Measurements from ENCODE around the gene CORO2B. TPM values are rescaled to one million over a fixed set of nuclear protein-coding genes. Genes with fewer than 3 reads are reported as not detected.

CORO2B gene
- total and polyA plus RNA-seq, 10 donors: 0.93 to 8.8 (median 3.6) TPM

GRCh38 chr15:68565234-68565633 is 13.6 kb upstream of the CORO2B start:
- TF ChIP-seq POLR2AphosphoS5 (IDR thresholded peaks at IDR 0.05): no peak
- TF ChIP-seq POLR2A (IDR thresholded peaks at IDR 0.05): no peak
- no peak for TF ChIP-seq CTCF (IDR thresholded peaks at IDR 0.05 in 8 of 11, conservative IDR thresholded peaks at IDR 0.05 in 3 of 11)
- DNase-seq: no peak
- Histone ChIP-seq H3K27me3 (replicated peaks in 1 of 7) (peaks cover 0 to 32% (median 0%) of the 10 kb centered on the region in 7 donors), H3K27ac (no peak overlapping the region), H3K4me1 (peaks cover 0 to 2% (median 1%) of the 10 kb centered on the region in 6 donors), H3K36me3 (no peaks in the 10 kb centered on the region), H3K4me3 (no peak overlapping the region), H3K9me3 (no peaks in the 10 kb centered on the region)
- intact Hi-C loops (cut with DNase I; ENCODE audit: low total_unique reads): loop anchor here (10.0 kb wide), 1 partner anchor 90 kb away; no protein-coding TSS in a partner anchor

GRCh38 chr15:68565726-68566125 is 13.1 kb upstream of the CORO2B start:
- H3K4me1 ChIP-seq: no peaks in the 10 kb centered on the region
- WGBS, 5 donors: 83 to 93% (median 86%) methylated on average over 4 of the region's 4 CpGs
- TF ChIP-seq CTCF (IDR thresholded peaks at IDR 0.05 in 8 of 11, conservative IDR thresholded peaks at IDR 0.05 in 3 of 11) (no peak), POLR2AphosphoS5 (IDR thresholded peaks at IDR 0.05) (no peak), POLR2A (IDR thresholded peaks at IDR 0.05) (no peak)
- no peaks in the 10 kb centered on the region for H3K36me3 ChIP-seq
- intact Hi-C loops (cut with DNase I; ENCODE audit: low total_unique reads): loop anchor here (10.0 kb wide), 1 partner anchor 89 kb away; no protein-coding TSS in a partner anchor
- H3K4me3 ChIP-seq: no peak overlapping the region
- H3K27ac ChIP-seq: no peak overlapping the region
- DNase-seq: peak; percentile 40
- no peaks in the 10 kb centered on the region for H3K9me3 ChIP-seq
- H3K27me3 ChIP-seq (replicated peaks in 1 of 7): peaks cover 0 to 31% (median 0%) of the 10 kb centered on the region in 7 donors

GRCh38 chr15:68566377-68566954 is 12.3 kb upstream of the CORO2B start:
- Histone ChIP-seq H3K36me3 (no peaks in the 10 kb centered on the region), H3K4me1 (no peaks in the 10 kb centered on the region), H3K27me3 (replicated peaks in 1 of 7) (peaks cover 0 to 31% (median 0%) of the 10 kb centered on the region in 7 donors), H3K9me3 (no peaks in the 10 kb centered on the region), H3K4me3 (no peak overlapping the region), H3K27ac (no peak overlapping the region)
- peak; percentile 51 for DNase-seq
- intact Hi-C loops (cut with DNase I; ENCODE audit: low total_unique reads): loop anchor here (10.0 kb wide), 1 partner anchor 88 kb away; no protein-coding TSS in a partner anchor
- 67 to 80% (median 71%) methylated on average over 9 of the region's 9 CpGs for WGBS, 5 donors
- TF ChIP-seq POLR2A (IDR thresholded peaks at IDR 0.05): no peak
- TF ChIP-seq CTCF (IDR thresholded peaks at IDR 0.05 in 8 of 11, conservative IDR thresholded peaks at IDR 0.05 in 3 of 11): no peak
- TF ChIP-seq POLR2AphosphoS5 (IDR thresholded peaks at IDR 0.05): no peak

- Histone ChIP-seq H3K4me3 (no peak overlapping the region), H3K27ac (no peak overlapping the region), H3K9me3 (no peaks in the 10 kb centered on the region), H3K4me1 (no peaks in the 10 kb centered on the region), H3K36me3 (no peaks in the 10 kb centered on the region), H3K27me3 (replicated peaks in 1 of 7) (peaks cover 0 to 38% (median 0%) of the 10 kb centered on the region in 7 donors)
- TF ChIP-seq POLR2A (IDR thresholded peaks at IDR 0.05) (no peak), CTCF (IDR thresholded peaks at IDR 0.05 in 8 of 11, conservative IDR thresholded peaks at IDR 0.05 in 3 of 11) (no peak), POLR2AphosphoS5 (IDR thresholded peaks at IDR 0.05) (no peak)
- WGBS, 5 donors: 90 to 99% (median 94%) methylated on average over 3 of the region's 3 CpGs
- intact Hi-C loops (cut with DNase I; ENCODE audit: low total_unique reads): loop anchor here (10.0 kb wide), 1 partner anchor 87 kb away; no protein-coding TSS in a partner anchor
- peak; percentile 23 for DNase-seq
Measured at GRCh38 chr15:68567345-68567744, 11.4 kb upstream of the CORO2B start.
